ENCODE data around the gene NR3C2. TPM values are rescaled to one million over a fixed set of nuclear protein-coding genes. Genes with fewer than 3 reads are reported as not detected.

The NR3C2 gene
- total RNA-seq, 1 experiment from 2014 or later, result 2.7 TPM

- Histone ChIP-seq H3K79me2 (ENCODE audit: insufficient read depth, low read length) (no peaks in the 10 kb centered on the region), H3K9ac (ENCODE audit: low read length) (no peak overlapping the region), H3K9me2 (ENCODE audit: insufficient read depth) (no peaks in the 10 kb centered on the region), H3K27ac (ENCODE audit: low read depth, low read length) (no peak overlapping the region), H3K4me3 (replicated peaks in 1 of 2; ENCODE audit: low read depth in 1 of 2, low read length in 2 of 2) (no peak overlapping the region), H3K36me3 (ENCODE audit: control insufficient read depth in 1 of 2, insufficient read depth in 2 of 2, low read length in 2 of 2) (no peaks in the 10 kb centered on the region), H2AFZ (ENCODE audit: low read depth, low read length, poor library complexity, severe bottlenecking) (no peak overlapping the region), H4K20me1 (ENCODE audit: insufficient read depth) (no peaks in the 10 kb centered on the region), H3K9me3 (ENCODE audit: control insufficient read depth in 1 of 2, insufficient read depth in 1 of 2, low read depth in 1 of 2, low read length in 2 of 2) (no peaks in the 10 kb centered on the region), H3K27me3 (ENCODE audit: insufficient read depth, low read length) (no peaks in the 10 kb centered on the region), H3K4me2 (ENCODE audit: low read length) (no peak overlapping the region), H3K4me1 (ENCODE audit: control insufficient read depth in 1 of 2, insufficient read depth in 2 of 2, low read length in 2 of 2) (no peaks in the 10 kb centered on the region)
- no peak for TF ChIP-seq EZH2phosphoT487 (IDR thresholded peaks at IDR 0.05; ENCODE audit: borderline replicate concordance)
- TF ChIP-seq CEBPB (IDR thresholded peaks at IDR 0.05; ENCODE audit: low read depth), result no peak
- no peak for TF ChIP-seq ZFX (IDR thresholded peaks at IDR 0.05)
- TF ChIP-seq JUND (IDR thresholded peaks at IDR 0.05), result no peak
- TF ChIP-seq POLR2AphosphoS5 (IDR thresholded peaks at IDR 0.05; ENCODE audit: low read depth, low read length), result no peak
- TF ChIP-seq CTCF (IDR thresholded peaks at IDR 0.05 in 2 of 3, conservative IDR thresholded peaks at IDR 0.05 in 1 of 3; ENCODE audit: borderline replicate concordance in 1 of 3, insufficient read depth in 1 of 3, low read depth in 2 of 3, low read length in 2 of 3), result no peak
- no peak for TF ChIP-seq ELF1 (IDR thresholded peaks at IDR 0.05; ENCODE audit: borderline replicate concordance, low read depth)
- no peak for TF ChIP-seq SP1 (IDR thresholded peaks at IDR 0.05; ENCODE audit: low read depth)
- no peak for TF ChIP-seq SRF (IDR thresholded peaks at IDR 0.05; ENCODE audit: low read depth)
- no peak for TF ChIP-seq CBX3 (IDR thresholded peaks at IDR 0.05; ENCODE audit: low read depth)
- TF ChIP-seq FOSL1 (IDR thresholded peaks at IDR 0.05; ENCODE audit: low read depth), result no peak
- no peak for TF ChIP-seq RAD21 (IDR thresholded peaks at IDR 0.05; ENCODE audit: low read depth)
- TF ChIP-seq, protein P1, sequence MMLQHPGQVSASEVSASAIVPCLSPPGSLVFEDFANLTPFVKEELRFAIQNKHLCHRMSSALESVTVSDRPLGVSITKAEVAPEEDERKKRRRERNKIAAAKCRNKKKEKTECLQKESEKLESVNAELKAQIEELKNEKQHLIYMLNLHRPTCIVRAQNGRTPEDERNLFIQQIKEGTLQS (IDR thresholded peaks at IDR 0.05), result no peak
- TF ChIP-seq POLR2A (IDR thresholded peaks at IDR 0.05; ENCODE audit: borderline replicate concordance, extremely low read depth, insufficient read depth, insufficient read length), result no peak
- TF ChIP-seq TCF7L2 (IDR thresholded peaks at IDR 0.05; ENCODE audit: borderline replicate concordance, extremely low read depth, insufficient read depth, insufficient read length), result no peak
- no peak for TF ChIP-seq MAX (IDR thresholded peaks at IDR 0.05)
- ChIA-PET CTCF (no interaction called here), RAD21 (ENCODE audit: low non-redundant PET in 1 of 2, low total read pairs in 2 of 2, uncharacterized antibody in 2 of 2, unreplicated experiment in 2 of 2) (no interaction called here), POLR2A (no interaction called here)
- no peak for DNase-seq (ENCODE audit: low read depth, low spot score)
- no peak for ATAC-seq
- intact Hi-C loops (cut with micrococcal nuclease), result no loop called here
- no TSS peak for BruUV-seq (replicated peaks)
These were observed 279.7 kb downstream of the NR3C2 start for GRCh38 chr4:148162519-148162918.
